Endothelial cell of umbilical vein (primary cell): ENCODE data around the gene GDE1. TPM values are rescaled to one million over a fixed set of nuclear protein-coding genes. Genes with fewer than 3 reads are reported as not detected.

Experiments used
- BruUV-seq: library from RNA; stranded (reverse); fragments of 400-500 nt; replicated peaks from 2 replicates; lab custom pipeline; 2021; lab: Mats Ljungman, UMichigan
- CTCF ChIA-PET: fragments of 300-600, 350-600 bp; sonication (Branson Sonifier 250); formaldehyde crosslinking; loops from one replicate; lab custom pipeline; 2021; ENCODE audit warnings: antibody characterized with exemption, inconsistent platforms; lab: Charles Lee
- POLR2A ChIA-PET: fragments of 300-600, 350-600 bp; sonication (Branson Sonifier 250); formaldehyde crosslinking; loops from one replicate; lab custom pipeline; 2021; ENCODE audit warnings: antibody characterized with exemption, inconsistent platforms; lab: Charles Lee
- DNase-seq: peaks from one replicate; pipeline ENCODE4 v3.0.0-alpha.2; 2011; ENCODE audit warnings: low read depth, low spot score
- FAIRE-seq: peaks from 2 replicates; lab custom pipeline; 2011; peaks lifted over from hg19 to GRCh38; lab: Jason Lieb, UNC
- H2AFZ ChIP-seq: 2 replicates; pipeline ENCODE4 v1.6.0; 2012; ENCODE audit warnings: low read depth, low read length, control low read depth, inconsistent platforms
- H3K27ac ChIP-seq: 2 replicates; pipeline ENCODE4 v1.5.1; 2011; ENCODE audit warnings: low read depth, mild to moderate bottlenecking, control low read depth, low read length, moderate library complexity; ENCODE audit not compliant: insufficient read depth
- H3K27me3 ChIP-seq, 2 experiments: 2 replicates each; pipeline versions ENCODE4 v1.6.0 to v1.6.1; 2011; ENCODE audit warnings: low read length in 2 of 2, mixed read lengths in 1 of 2; ENCODE audit not compliant: control insufficient read depth in 2 of 2, insufficient read depth in 2 of 2
- H3K36me3 ChIP-seq, 2 experiments: 2 replicates in 1 of 2; 3 replicates in 1 of 2; pipeline ENCODE4 v1.5.1; 2011; ENCODE audit warnings: low read length in 2 of 2, mild to moderate bottlenecking in 1 of 2, moderate library complexity in 1 of 2; ENCODE audit not compliant: control insufficient read depth in 2 of 2, insufficient read depth in 2 of 2; ENCODE audit errors: extremely low read depth in 1 of 2
- H3K4me1 ChIP-seq: 3 replicates; pipeline ENCODE4 v1.5.1; 2011; ENCODE audit warnings: mild to moderate bottlenecking, low read length; ENCODE audit not compliant: control insufficient read depth, insufficient read depth; ENCODE audit errors: extremely low read depth
- H3K4me2 ChIP-seq: 2 replicates; pipeline ENCODE4 v1.6.1; 2011; ENCODE audit warnings: low read length, control low read depth, mixed read lengths; ENCODE audit not compliant: insufficient read depth
- H3K4me3 ChIP-seq, 3 experiments: fragments of 200-600 bp in 1 of 3; sonication (generic), shearing (Covaris generic) in 1 of 3; replicated peaks in 1 of 3; 2 replicates each; pipeline ENCODE4 v1.5.1; 2011 to 2016; ENCODE audit warnings: control low read depth in 3 of 3, low read length in 3 of 3, mild to moderate bottlenecking in 2 of 3, inconsistent platforms in 1 of 3, low read depth in 1 of 3, moderate library complexity in 1 of 3; ENCODE audit not compliant: insufficient read depth in 1 of 3
- H3K79me2 ChIP-seq: 2 replicates; pipeline ENCODE4 v1.6.0; 2012; ENCODE audit warnings: low read length, inconsistent platforms; ENCODE audit not compliant: control insufficient read depth, insufficient read depth
- H3K9ac ChIP-seq: replicated peaks from 2 replicates; pipeline ENCODE3; 2011; ENCODE audit warnings: low read length, control low read depth; ENCODE audit not compliant: insufficient read depth; ENCODE audit errors: extremely low read depth
- H3K9me1 ChIP-seq: replicated peaks from 3 replicates; pipeline ENCODE4 v1.6.0; 2011; ENCODE audit warnings: mild to moderate bottlenecking, low read length; ENCODE audit not compliant: control insufficient read depth, insufficient read depth; ENCODE audit errors: extremely low read depth
- H3K9me3 ChIP-seq: replicated peaks from 2 replicates; pipeline ENCODE4 v1.5.1; 2012; ENCODE audit warnings: low read length, inconsistent platforms; ENCODE audit not compliant: control insufficient read depth, insufficient read depth
- H4K20me1 ChIP-seq: replicated peaks from 2 replicates; pipeline ENCODE3; 2011; ENCODE audit warnings: mild to moderate bottlenecking, low read length; ENCODE audit not compliant: control insufficient read depth, insufficient read depth; ENCODE audit errors: extremely low read depth
- CTCF ChIP-seq, 2 donors: IDR thresholded peaks; 1 replicate in 1 of 2; 2 replicates in 1 of 2; pipeline ENCODE4 v1.5.1; 2011; ENCODE audit warnings: low read length in 2 of 2, mild to moderate bottlenecking in 2 of 2, moderate library complexity in 2 of 2, control low read depth in 1 of 2, inconsistent platforms in 1 of 2, low read depth in 1 of 2; ENCODE audit not compliant: insufficient read depth in 1 of 2; ENCODE audit errors: extremely low read depth in 1 of 2
- JUN ChIP-seq: IDR thresholded peaks from 2 replicates; pipeline ENCODE4 v1.6.1; 2011; ENCODE audit warnings: borderline replicate concordance, low read depth; ENCODE audit not compliant: insufficient read length, insufficient read depth
- dilution Hi-C: fragments of 300-500 bp; cut with MboI; formaldehyde crosslinking; loops from one replicate; pipeline ENCODE4 v1.15.0; 2019; ENCODE audit warnings: low sequenced_read_pairs; ENCODE audit not compliant: extremely low pct_ligation_motif_present
- intact Hi-C: fragments of 100-400 bp; cut with micrococcal nuclease; formaldehyde crosslinking; loops from one replicate; pipeline ENCODE4 v1.10.0; 2022
- polyA plus RNA-seq, 4 experiments: library from polyadenylated mRNA; depleted of rRNA in 3 of 4; stranded (reverse) in 3 of 4; unstranded in 1 of 4; fragments of >200 nt; gene quantifications; 2 replicates each; pipeline versions ENCODE4 v1.2.1 to v1.2.3, GENCODE V29; 2011 to 2012; ENCODE audit warnings: missing spikeins in 1 of 4
- total RNA-seq: library from RNA; stranded (reverse); gene quantifications from 2 replicates; pipeline ENCODE4 v1.2.3, GENCODE V29; 2021

The GDE1 gene
- total and polyA plus RNA-seq, 2 donors (not counting 3 experiments of a cell fraction or from before 2014, with no cell fraction given), result 34.9 to 50.5 TPM

DNA sequence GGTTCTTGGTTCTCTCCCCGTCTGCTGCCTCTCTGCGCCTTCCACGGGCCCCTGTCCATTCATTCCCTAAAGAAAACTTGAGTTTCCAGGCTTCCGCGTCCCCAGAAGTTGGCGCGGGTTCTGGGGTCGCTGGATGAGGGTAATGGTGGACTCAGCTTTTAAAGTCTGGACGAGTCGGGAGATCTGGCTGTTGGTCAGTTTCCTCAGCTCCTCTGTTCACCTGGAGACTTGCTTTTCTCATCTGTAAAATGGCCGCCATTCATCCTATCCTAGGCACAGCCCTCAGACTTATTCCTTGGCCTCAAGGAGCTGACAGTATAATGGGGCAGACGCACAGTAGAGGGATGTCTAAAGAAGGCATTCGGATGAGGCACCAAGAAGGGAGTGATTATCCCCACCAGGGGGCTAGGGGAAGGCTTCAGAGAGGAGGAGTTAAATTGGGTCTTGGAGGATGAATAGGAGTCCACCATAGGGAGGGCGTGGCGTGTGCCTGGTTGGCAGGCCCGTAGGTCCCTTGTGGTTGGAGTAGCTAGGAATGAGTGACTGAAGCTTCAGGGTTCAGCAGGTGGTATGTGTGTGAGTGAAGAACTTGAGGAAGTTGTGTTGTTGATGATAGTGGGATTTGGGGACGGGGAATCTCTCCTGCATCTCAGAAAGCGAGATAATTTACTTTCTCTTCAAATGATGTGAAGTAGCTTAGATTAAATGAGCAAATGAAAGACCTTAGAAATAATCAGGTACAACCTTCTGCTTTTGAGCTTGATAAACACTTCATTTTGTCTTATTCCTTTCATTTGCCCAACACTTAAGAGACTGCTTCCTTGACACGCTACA, 34.3 kb upstream of the GDE1 start:
- Histone ChIP-seq H3K4me1 (peaks cover 6% of the 10 kb centered on the region), H2AFZ (peak overlapping the region; percentile 82), H3K9me1 (no peaks in the 10 kb centered on the region), H3K9ac (peak overlapping the region; percentile 96), H3K4me3 (peak overlapping the region; percentile 67 to 77 (median 68)), H3K79me2 (peaks cover 7% of the 10 kb centered on the region), H3K27me3 (no peaks in the 10 kb centered on the region), H3K36me3 (peaks cover 0 to 2% of the 10 kb centered on the region in 2 experiments), H3K4me2 (peak overlapping the region; percentile 41), H3K9me3 (no peaks in the 10 kb centered on the region), H4K20me1 (no peaks in the 10 kb centered on the region), H3K27ac (peak overlapping the region; percentile 85)
- TF ChIP-seq JUN (no peak), CTCF (IDR thresholded peaks at IDR 0.05; ENCODE audit: extremely low read depth in 1 of 2, insufficient read depth in 1 of 2, low read depth in 1 of 2, low read length in 2 of 2) (peak in 1 of 2 donors; percentile 20)
- POLR2A ChIA-PET, result interaction anchor here (0.6 kb wide), 1 partner anchor 139 kb away, joined by 4 read pairs; no protein-coding TSS in a partner anchor
- TSS peak; percentile 81 for BruUV-seq
- intact Hi-C loops, result loop anchor here (2.0 to 5.0 kb wide), 2 partner anchors 33 to 161 kb away; partner anchors contain the start of genes CCP110, GDE1, IQCK and KNOP1
- CTCF ChIA-PET, result interaction anchor here (0.6 to 3.6 kb wide), 23 partner anchors 10 to 754 kb away, joined by 3 to 33 read pairs (median 4); partner anchors contain the start of genes ARL6IP1, CCP110, COQ7 and GDE1
- DNase-seq (peak; percentile 52), FAIRE-seq (peak; percentile 77)
- dilution Hi-C loops, result no loop called here
